GM12878 (cell line): ENCODE data around the gene TKTL1. TPM values are rescaled to one million over a fixed set of nuclear protein-coding genes. Genes with fewer than 3 reads are reported as not detected.

Source experiments
- ATAC-seq: fragments of 200-7000 bp; cut with Tn5 transposase; 3 replicates; pipeline ENCODE4 v1.9.1; 2020; ENCODE audit warnings: mild to moderate bottlenecking, moderate library complexity
- BruUV-seq: library from RNA; stranded (reverse); fragments of 400-500 nt; replicated peaks from 2 replicates; lab custom pipeline; 2021; lab: Mats Ljungman, UMichigan
- CTCF ChIA-PET: fragments of 300-600 bp; sonication (Branson Sonifier 250); formaldehyde crosslinking; extraction: SDS; loops from one replicate; lab custom pipeline; 2021; ENCODE audit warnings: inconsistent platforms; lab: Yijun Ruan, JAX
- POLR2A ChIA-PET: fragments of 350-600 bp; formaldehyde crosslinking; extraction: SDS; loops from one replicate; lab custom pipeline; 2021; ENCODE audit warnings: inconsistent platforms; lab: Charles Lee
- RAD21 ChIA-PET: fragments of 300-600 bp; sonication (Branson Sonifier 250); formaldehyde crosslinking; loops from one replicate; lab custom pipeline; 2023; ENCODE audit warnings: antibody characterized with exemption; ENCODE audit not compliant: unreplicated experiment; lab: Charles Lee
- SMC1A ChIA-PET: fragments of 300-600 bp; sonication (Branson Sonifier 250); formaldehyde crosslinking; loops from one replicate; lab custom pipeline; 2023; ENCODE audit not compliant: unreplicated experiment, uncharacterized antibody; lab: Charles Lee
- DNase-seq: peaks from one replicate; pipeline ENCODE4 v3.0.0-alpha.2; 2011; ENCODE audit warnings: low read depth, low spot score
- FAIRE-seq: peaks from 3 replicates; lab custom pipeline; 2011; peaks lifted over from hg19 to GRCh38; lab: Jason Lieb, UNC
- H2AFZ ChIP-seq: 2 replicates; pipeline ENCODE4 v1.6.0; 2011; ENCODE audit warnings: low read depth, low read length, control low read depth; ENCODE audit not compliant: control insufficient read depth
- H3K27ac ChIP-seq: 2 replicates; pipeline ENCODE4 v1.5.1; 2011; ENCODE audit warnings: control low read depth; ENCODE audit not compliant: control insufficient read depth, insufficient read depth
- H3K27me3 ChIP-seq, 2 experiments: replicated peaks in 1 of 2; 2 replicates each; pipeline versions ENCODE4 v1.6.0 to v1.6.1; 2011; ENCODE audit warnings: low read length in 1 of 2; ENCODE audit not compliant: control insufficient read depth in 2 of 2, insufficient read depth in 2 of 2
- H3K36me3 ChIP-seq, 2 experiments: 2 replicates each; pipeline ENCODE4 v1.5.1; 2011; ENCODE audit warnings: low read length in 1 of 2; ENCODE audit not compliant: control insufficient read depth in 2 of 2, insufficient read depth in 2 of 2
- H3K4me1 ChIP-seq: 2 replicates; pipeline ENCODE4 v1.6.1; 2011; ENCODE audit warnings: mild to moderate bottlenecking, low read length, moderate library complexity, mixed read lengths; ENCODE audit not compliant: control insufficient read depth, insufficient read depth
- H3K4me2 ChIP-seq: 2 replicates; pipeline ENCODE4 v1.6.0; 2011; ENCODE audit warnings: control low read depth; ENCODE audit not compliant: control insufficient read depth, insufficient read depth
- H3K4me3 ChIP-seq: fragments of 200-600 bp; sonication (generic); 2 replicates; pipeline ENCODE4 v1.5.1; 2016
- H3K79me2 ChIP-seq: 2 replicates; pipeline ENCODE4 v1.6.0; 2011; ENCODE audit warnings: low read length; ENCODE audit not compliant: control insufficient read depth, insufficient read depth
- H3K9ac ChIP-seq: 2 replicates; pipeline ENCODE4 v1.8.0; 2011; ENCODE audit warnings: low read length, control low read depth, mixed read lengths; ENCODE audit not compliant: control insufficient read depth, insufficient read depth
- H3K9me3 ChIP-seq: replicated peaks from 3 replicates; pipeline ENCODE4 v1.5.1; 2011; ENCODE audit warnings: mild to moderate bottlenecking, low read length; ENCODE audit not compliant: control insufficient read depth, insufficient read depth
- H4K20me1 ChIP-seq: 2 replicates; pipeline ENCODE4 v1.6.0; 2011; ENCODE audit not compliant: control insufficient read depth, insufficient read depth
- BRCA1 ChIP-seq: IDR thresholded peaks from 2 replicates; pipeline ENCODE4 v1.6.1; 2011; ENCODE audit warnings: low read depth, low read length, improper control_type of control experiment
- ELK1 ChIP-seq: IDR thresholded peaks from 2 replicates; pipeline ENCODE4 v1.6.1; 2012; ENCODE audit warnings: low read depth, low read length, improper control_type of control experiment
- KDM1A ChIP-seq: fragments of 200-600 bp; sonication (generic); IDR thresholded peaks from 2 replicates; pipeline ENCODE4 v1.6.1; 2016; ENCODE audit warnings: borderline replicate concordance
- RAD51 ChIP-seq: fragments of 450-650 bp; IDR thresholded peaks from 2 replicates; pipeline ENCODE4 v1.6.1; 2016; ENCODE audit warnings: moderate library complexity, mild to moderate bottlenecking, inconsistent platforms
- TBL1XR1 ChIP-seq: IDR thresholded peaks from 2 replicates; pipeline ENCODE4 v1.6.1; 2012; ENCODE audit warnings: low read depth, low read length, improper control_type of control experiment
- YBX1 ChIP-seq: fragments of 450-650 bp; IDR thresholded peaks from 2 replicates; pipeline ENCODE4 v1.6.1; 2016; ENCODE audit warnings: antibody characterized with exemption
- ZBTB11 ChIP-seq: fragments of 450-650 bp; formaldehyde crosslinking; IDR thresholded peaks from 2 replicates; pipeline ENCODE4 v1.5.0; 2022; ENCODE audit warnings: mild to moderate bottlenecking, missing genetic modification characterization
- ZNF687 ChIP-seq: fragments of 450-650 bp; IDR thresholded peaks from 2 replicates; pipeline ENCODE4 v1.6.1; 2017; ENCODE audit warnings: mild to moderate bottlenecking, moderate library complexity
- WGBS: methylation state at CpG from one replicate; pipeline ENCODE4 v1.1.6; 2016; ENCODE audit warnings: low lambda C conversion rate; ENCODE audit not compliant: insufficient replicate concordance, insufficient coverage; ENCODE audit errors: missing lambda C conversion rate; 5-methylcytosine and 5-hydroxymethylcytosine counted together
- in situ Hi-C: fragments of 300-500 bp; cut with MboI; formaldehyde crosslinking; loops from 9 replicates; pipeline ENCODE4 v1.14.3; 2018; ENCODE audit warnings: mixed read lengths
- intact Hi-C: fragments of 100-400 bp; cut with micrococcal nuclease; formaldehyde crosslinking; loops from one replicate; pipeline ENCODE4 v1.14.2; 2022; ENCODE audit not compliant: unreplicated experiment
- polyA plus RNA-seq, 11 experiments: library from polyadenylated mRNA; depleted of rRNA in 4 of 11; unstranded in 6 of 11; stranded (reverse) in 5 of 11; fragments of >200 nt; fragmentation: Nextera tagmentation in 4 of 11; fragmentation: Illumina TruSeq in 1 of 11; extraction: Ambion mirVana in 4 of 11; extraction: Trizol in 1 of 11; gene quantifications; 1 replicate in 1 of 11; 2 replicates in 10 of 11; pipeline versions ENCODE4 v1.2.1 to v1.2.3, GENCODE V29; 2011 to 2016; ENCODE audit warnings: inconsistent platforms in 2 of 11, missing spikeins in 2 of 11, low read depth in 1 of 11
- total RNA-seq, 4 experiments: library from RNA; depleted of rRNA in 3 of 4; stranded (reverse); fragments of >200 nt in 3 of 4; fragmentation: Illumina TruSeq in 1 of 4; extraction: Trizol in 1 of 4; gene quantifications; 2 replicates each; pipeline versions ENCODE4 v1.2.1 to v1.2.3, GENCODE V29; 2013 to 2021
- TF ChIP-seq, protein P1 (sequence below): IDR thresholded peaks from 2 replicates; pipeline ENCODE4 v1.6.1; 2011; ENCODE audit warnings: borderline replicate concordance, low read depth, mild to moderate bottlenecking, moderate library complexity, low read length; ENCODE audit not compliant: insufficient read depth, poor library complexity, severe bottlenecking
- TF ChIP-seq, protein P2 (sequence below): fragments of 450-650 bp; IDR thresholded peaks from 2 replicates; pipeline ENCODE4 v1.6.1; 2016; ENCODE audit warnings: mild to moderate bottlenecking

The TKTL1 gene
- total and polyA plus RNA-seq, 10 of the 15 experiments (the other 5 are each of a cell fraction or from before 2014, with no cell fraction given): 0.01 to 0.07 TPM; not detected in 8

DNA sequence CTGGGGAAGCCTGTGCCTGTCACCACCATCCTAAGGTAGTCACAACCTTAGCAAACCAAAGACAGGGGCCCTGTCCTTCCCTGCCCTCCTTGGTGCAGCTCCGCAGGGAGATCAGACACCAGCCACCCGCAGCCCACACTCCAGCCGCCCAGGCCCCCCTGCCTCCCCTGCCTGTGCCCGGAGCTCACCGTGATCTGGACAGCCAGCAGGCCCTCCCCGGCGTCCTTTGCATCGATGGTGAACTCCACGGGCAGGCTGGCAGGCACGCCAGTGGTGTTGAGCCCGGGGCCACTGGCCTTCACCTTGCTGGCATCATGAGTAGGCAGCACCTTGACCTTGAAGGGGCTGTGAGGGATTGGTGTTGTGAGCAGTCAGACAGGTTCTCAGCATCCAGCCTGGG, 62.4 kb downstream of the TKTL1 start:
- Histone ChIP-seq H3K9me3 (no peaks in the 10 kb centered on the region; the same call in 2 of the 3 replicates), H3K27me3 (no peaks in the 10 kb centered on the region), H3K36me3 (peaks cover 4 to 50% of the 10 kb centered on the region in 2 experiments; a peak in 3 of 4 replicates), H3K9ac (no peak overlapping the region), H3K4me3 (no peak overlapping the region), H3K79me2 (no peaks in the 10 kb centered on the region), H4K20me1 (no peaks in the 10 kb centered on the region), H3K4me1 (no peaks in the 10 kb centered on the region), H3K27ac (no peak overlapping the region), H3K4me2 (no peak overlapping the region), H2AFZ (no peak overlapping the region)
- 87% methylated on average over 11 of the region's 11 CpGs for WGBS
- ChIA-PET POLR2A (no interaction called here), SMC1A (no interaction called here), RAD21 (no interaction called here), CTCF (no interaction called here)
- in situ Hi-C loops: no loop called here
- DNase-seq (no peak), ATAC-seq (no peak), FAIRE-seq (no peak)
- intact Hi-C loops: no loop called here
- BruUV-seq: no TSS peak
- TF ChIP-seq KDM1A: no peak
- TF ChIP-seq RAD51: no peak
- no peak for TF ChIP-seq ZBTB11
- no peak for TF ChIP-seq ELK1
- TF ChIP-seq TBL1XR1: no peak
- TF ChIP-seq, protein P1, sequence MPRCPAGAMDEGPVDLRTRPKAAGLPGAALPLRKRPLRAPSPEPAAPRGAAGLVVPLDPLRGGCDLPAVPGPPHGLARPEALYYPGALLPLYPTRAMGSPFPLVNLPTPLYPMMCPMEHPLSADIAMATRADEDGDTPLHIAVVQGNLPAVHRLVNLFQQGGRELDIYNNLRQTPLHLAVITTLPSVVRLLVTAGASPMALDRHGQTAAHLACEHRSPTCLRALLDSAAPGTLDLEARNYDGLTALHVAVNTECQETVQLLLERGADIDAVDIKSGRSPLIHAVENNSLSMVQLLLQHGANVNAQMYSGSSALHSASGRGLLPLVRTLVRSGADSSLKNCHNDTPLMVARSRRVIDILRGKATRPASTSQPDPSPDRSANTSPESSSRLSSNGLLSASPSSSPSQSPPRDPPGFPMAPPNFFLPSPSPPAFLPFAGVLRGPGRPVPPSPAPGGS: no peak
- TF ChIP-seq BRCA1: no peak
- TF ChIP-seq ZNF687: no peak
- no peak for TF ChIP-seq YBX1
- TF ChIP-seq, protein P2, sequence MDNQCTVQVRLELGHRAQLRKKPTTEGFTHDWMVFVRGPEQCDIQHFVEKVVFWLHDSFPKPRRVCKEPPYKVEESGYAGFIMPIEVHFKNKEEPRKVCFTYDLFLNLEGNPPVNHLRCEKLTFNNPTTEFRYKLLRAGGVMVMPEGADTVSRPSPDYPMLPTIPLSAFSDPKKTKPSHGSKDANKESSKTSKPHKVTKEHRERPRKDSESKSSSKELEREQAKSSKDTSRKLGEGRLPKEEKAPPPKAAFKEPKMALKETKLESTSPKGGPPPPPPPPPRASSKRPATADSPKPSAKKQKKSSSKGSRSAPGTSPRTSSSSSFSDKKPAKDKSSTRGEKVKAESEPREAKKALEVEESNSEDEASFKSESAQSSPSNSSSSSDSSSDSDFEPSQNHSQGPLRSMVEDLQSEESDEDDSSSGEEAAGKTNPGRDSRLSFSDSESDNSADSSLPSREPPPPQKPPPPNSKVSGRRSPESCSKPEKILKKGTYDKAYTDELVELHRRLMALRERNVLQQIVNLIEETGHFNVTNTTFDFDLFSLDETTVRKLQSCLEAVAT: no peak
